ENCODE data around the gene TXNRD2.
"Not testable (repeated sequence)": the region's sequence is repeated elsewhere in the genome, so short reads cannot be mapped to it uniquely, and the experiment has no call there.

TXNRD2 gene

GRCh38 chr22:19923914-19924513, 17.6 kb downstream of the TXNRD2 start:
- DNase-seq (ENCODE audit: low read depth): no peak

DNA sequence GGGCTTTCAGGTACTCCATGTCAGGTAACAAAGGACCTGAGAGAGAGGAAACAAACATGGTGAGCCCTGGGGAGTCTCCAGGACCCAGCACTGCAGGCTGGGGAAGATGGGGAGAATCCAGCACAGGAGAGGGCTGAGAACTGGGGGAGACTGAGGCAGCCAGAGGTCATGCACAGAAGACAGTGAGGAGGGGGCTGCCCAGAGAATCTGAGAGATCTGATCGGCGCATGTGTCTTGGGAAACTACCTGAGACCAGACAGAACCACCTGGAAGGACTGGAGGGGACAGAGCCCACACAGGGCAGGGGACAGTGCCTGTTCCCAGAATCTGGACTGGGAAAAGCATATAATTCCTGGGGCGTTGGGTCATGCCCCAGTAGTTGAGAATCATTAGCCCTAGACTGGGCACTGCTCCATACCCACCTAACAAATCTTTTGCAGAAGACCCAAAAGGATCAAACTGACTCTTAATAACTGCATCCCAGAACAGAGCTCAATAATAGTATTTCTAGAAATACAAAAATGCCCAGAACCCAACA, 20.0 kb downstream of the TXNRD2 start:
- no peak for DNase-seq (ENCODE audit: low read depth)

- DNase-seq (ENCODE audit: low read depth): no peak
Observed at GRCh38 chr22:19919701-19920363, 21.8 kb downstream of the TXNRD2 start.

GRCh38 chr22:19918332-19919106, 23.1 kb downstream of the TXNRD2 start:
- no peak for DNase-seq (ENCODE audit: low read depth)

- DNase-seq (ENCODE audit: low read depth): no peak
Observed at GRCh38 chr22:19917389-19918138, 24.1 kb downstream of the TXNRD2 start.

DNA sequence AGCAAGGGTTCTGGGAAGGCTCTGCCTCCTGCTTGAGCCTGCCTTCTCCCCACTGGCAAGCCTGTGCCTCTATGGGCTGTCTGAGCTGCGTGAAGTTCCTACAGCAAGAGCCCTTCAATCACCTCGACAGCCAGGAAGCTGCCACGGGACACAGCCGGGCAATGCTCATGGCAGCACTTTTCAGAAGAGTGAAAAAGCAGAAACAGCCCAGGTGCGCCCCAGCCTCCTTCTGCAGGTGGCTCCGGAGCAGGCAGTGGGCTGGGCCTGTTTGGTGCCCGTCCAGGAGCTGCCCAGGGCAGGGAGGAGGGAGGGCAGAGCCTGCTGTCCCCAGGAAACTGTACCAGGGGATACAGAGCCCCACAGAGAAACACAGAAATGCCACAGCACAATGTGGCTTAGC, 24.7 kb downstream of the TXNRD2 start:
- no peak for DNase-seq (ENCODE audit: low read depth)

DNA sequence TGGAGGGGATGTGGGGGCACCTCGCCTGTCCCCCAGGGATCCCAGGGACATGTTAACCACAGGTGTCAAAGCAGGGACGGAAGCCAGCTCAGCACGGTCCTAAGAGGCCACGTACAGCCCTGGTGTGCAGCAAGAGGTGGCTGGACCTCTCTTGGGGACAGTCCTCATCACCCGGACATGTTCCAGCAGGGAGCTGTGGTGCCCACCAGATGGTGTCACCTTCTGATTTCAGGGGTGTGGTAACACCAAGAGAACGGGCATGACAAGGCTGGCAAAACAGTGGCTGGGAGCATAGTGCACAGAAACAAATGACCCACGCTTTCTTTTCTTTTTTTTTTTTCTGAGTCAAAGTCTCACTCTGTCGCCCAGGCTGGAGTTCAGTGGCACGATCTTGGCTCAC, 25.6 kb downstream of the TXNRD2 start:
- no peak for DNase-seq (ENCODE audit: low read depth)

GRCh38 chr22:19915287-19915954, 26.2 kb downstream of the TXNRD2 start:
- DNase-seq (ENCODE audit: low read depth): no peak

DNA sequence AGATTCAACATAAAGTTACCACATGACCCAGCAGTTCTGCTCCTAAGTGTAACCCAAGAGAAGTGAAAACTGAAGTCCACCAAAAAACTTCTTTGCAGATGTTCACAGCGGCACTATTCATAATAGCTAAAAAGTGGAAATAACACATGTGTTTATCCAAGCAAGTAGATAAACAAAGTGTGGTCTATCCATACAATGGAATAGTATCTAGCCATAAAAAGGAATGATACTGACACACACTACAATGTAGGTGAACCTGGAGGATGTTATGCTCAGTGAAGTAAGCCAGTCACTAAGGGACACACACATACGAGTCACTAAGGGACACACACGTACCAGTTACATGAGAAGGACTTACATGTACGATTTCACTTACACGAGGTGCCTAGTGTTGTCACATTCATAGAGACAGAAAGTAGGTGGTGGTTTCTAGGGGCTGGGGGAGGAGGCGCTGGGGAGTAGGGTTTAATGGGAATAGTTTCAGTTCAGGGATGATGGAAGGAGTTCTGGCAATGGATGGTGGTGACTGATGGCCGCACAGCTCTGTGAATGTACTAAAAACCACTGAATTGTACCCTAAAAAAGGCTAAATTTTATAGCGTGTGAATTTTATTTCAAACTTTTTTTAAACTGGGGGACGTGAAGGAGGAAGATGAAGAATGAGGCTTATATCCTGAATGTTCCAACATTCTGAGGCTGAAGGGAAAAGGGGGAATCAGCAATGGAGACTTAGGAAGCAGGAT, 27.2 kb downstream of the TXNRD2 start:
- DNase-seq (ENCODE audit: low read depth): no peak

GRCh38 chr22:19913337-19913936, 28.2 kb downstream of the TXNRD2 start:
- no peak for DNase-seq (ENCODE audit: low read depth)

DNA sequence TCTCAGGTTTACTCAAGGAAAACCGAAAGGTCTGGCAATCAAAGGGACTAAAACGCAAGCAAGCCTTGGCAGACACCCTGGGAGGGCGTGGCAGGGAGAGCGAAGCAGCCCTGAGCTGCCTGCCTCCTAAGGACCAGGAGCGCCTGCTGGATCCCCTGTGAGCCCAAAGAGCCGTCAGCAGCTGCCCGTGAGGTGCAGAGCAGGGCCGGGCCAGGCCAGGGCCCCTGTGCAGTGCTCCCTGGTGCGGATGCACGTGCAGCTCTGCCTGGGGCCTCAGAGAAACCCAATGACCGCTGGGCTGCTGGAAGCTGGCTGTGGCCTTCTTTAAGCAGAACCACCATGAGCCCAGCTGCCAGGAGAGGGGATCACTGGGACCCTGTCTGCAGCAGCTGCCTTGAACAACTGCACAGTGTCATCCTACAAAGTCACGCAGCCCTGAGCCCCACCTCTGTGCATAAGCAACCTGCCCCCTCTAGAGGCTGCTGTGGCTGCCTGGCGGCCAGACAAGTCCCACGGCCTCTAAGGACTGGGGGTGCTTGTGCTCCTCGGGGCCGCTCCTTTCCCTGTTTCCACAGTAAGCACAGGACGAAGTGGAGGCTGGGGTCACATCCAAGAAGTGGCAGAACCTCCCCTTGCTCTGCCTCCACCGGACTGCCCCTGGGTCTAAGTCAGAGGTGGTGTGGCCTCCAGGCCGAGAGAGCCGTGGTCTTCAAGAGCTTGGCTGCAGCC, 29.2 kb downstream of the TXNRD2 start:
- DNase-seq (ENCODE audit: low read depth): no peak

- DNase-seq (ENCODE audit: low read depth): no peak
Observed at GRCh38 chr22:19911540-19912270, 29.9 kb downstream of the TXNRD2 start.

DNA sequence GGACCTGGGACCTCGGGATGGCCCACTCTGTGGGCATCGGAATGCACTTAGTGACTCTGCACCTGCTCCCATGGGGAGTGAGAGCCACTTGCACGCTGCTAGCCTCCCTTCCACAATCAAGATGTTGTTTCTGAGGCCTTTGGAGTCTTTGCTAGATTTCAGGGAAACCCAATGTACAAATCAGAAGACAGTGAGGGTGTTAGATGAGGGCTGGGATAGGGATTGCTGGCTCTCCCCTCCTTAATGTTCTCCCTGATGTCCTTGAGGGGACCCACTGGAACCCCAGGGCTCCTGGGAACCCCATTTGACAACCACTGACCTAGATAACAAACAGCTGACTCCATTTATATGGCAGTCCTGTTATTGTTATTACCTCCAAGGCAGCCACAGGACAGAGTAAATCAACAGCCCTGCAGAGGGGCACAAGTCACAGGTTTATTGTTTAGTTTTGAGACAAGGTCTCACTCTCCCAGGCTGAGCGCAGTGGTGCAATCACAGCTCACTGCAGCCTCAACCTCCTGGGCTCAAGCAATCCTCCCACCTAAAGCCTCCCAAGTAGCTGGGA, 31.4 kb downstream of the TXNRD2 start:
- no peak for DNase-seq (ENCODE audit: low read depth)

GRCh38 chr22:19909350-19910179, 32.1 kb downstream of the TXNRD2 start:
- DNase-seq (ENCODE audit: low read depth): peak; percentile 68

DNA sequence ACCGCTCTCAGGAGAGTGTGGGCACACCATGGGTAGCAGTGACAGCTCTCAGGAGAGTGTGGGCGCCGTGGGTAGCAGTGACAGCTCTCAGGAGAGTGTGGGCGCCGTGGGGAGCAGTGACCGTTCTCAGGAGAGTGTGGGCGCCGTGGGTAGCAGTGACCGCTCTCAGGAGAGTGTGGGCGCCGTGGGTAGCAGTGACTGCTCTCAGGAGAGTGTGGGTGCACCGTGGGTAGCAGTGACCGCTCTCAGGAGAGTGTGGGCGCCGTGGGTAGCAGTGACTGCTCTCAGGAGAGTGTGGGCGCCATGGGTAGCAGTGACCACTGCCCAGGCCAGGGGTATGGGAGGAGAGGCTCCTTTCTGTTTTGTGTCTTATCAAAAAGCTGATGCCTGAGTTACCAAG, 33.7 kb downstream of the TXNRD2 start:
- not testable (repeated sequence) for DNase-seq (ENCODE audit: low read depth)

GRCh38 chr22:19906864-19907263, 34.8 kb downstream of the TXNRD2 start:
- DNase-seq (ENCODE audit: low read depth): not testable (repeated sequence)

- no peak for DNase-seq (ENCODE audit: low read depth)
Observed at GRCh38 chr22:19905347-19906276, 36.0 kb downstream of the TXNRD2 start.
